Activated T-helper 1 cell treated with anti-CD3 and anti-CD28 coated beads, Interleukin-12 subunit alpha, Interleukin-12 subunit beta, Interleukin-2, Interleukin-4 antibody, amounts not matched to agents 30 ng/mL and 10 ng/mL and 1 ng/mL, durations not matched to agents 14 hours and 24 hours and 36 hours (primary cell): ENCODE measurements around the gene CSF2RB. TPM values are rescaled to one million over a fixed set of nuclear protein-coding genes. Genes with fewer than 3 reads are reported as not detected.
A peak's percentile ranks its signal among the peaks of the same experiment; 100 is the strongest.

Experiments
- DNase-seq: peaks from one replicate; pipeline ENCODE4 v3.0.0; 2021; ENCODE audit warnings: low spot score
- H3K27ac Mint-ChIP-seq: one replicate; pipeline ENCODE4 v1.8.0; 2021; ENCODE audit warnings: mild to moderate bottlenecking, mixed read lengths
- H3K27me3 Mint-ChIP-seq: one replicate; pipeline ENCODE4 v1.8.0; 2022; ENCODE audit warnings: mild to moderate bottlenecking, moderate library complexity, mixed read lengths; ENCODE audit not compliant: insufficient read depth
- H3K36me3 Mint-ChIP-seq: one replicate; pipeline ENCODE4 v1.8.0; 2021; ENCODE audit warnings: low read depth, mixed read lengths
- H3K4me1 Mint-ChIP-seq: one replicate; pipeline ENCODE4 v1.8.0; 2021; ENCODE audit warnings: low read depth, mixed read lengths
- H3K4me3 Mint-ChIP-seq: one replicate; pipeline ENCODE4 v1.8.0; 2021; ENCODE audit warnings: mild to moderate bottlenecking, moderate library complexity, mixed read lengths
- H3K9me3 Mint-ChIP-seq: one replicate; pipeline ENCODE4 v1.8.0; 2021; ENCODE audit warnings: mixed read lengths
- intact Hi-C: fragments of 100-400 bp; cut with micrococcal nuclease; formaldehyde crosslinking; loops from one replicate; pipeline ENCODE4 v1.15.1; 2024
- total RNA-seq: library from RNA; stranded (reverse); gene quantifications from 2 replicates; pipeline ENCODE4 v1.2.3, GENCODE V29; 2022

CSF2RB gene
- total RNA-seq, 1 donor from 2014 or later, result 11.8 TPM

- Mint-ChIP-seq H3K9me3 (no peaks in the 10 kb centered on the region), H3K4me1 (peaks cover 11% of the 10 kb centered on the region), H3K27me3 (peaks cover 6% of the 10 kb centered on the region), H3K36me3 (no peaks in the 10 kb centered on the region), H3K27ac (no peak overlapping the region), H3K4me3 (no peak overlapping the region)
- intact Hi-C loops, result no loop called here
- no peak for DNase-seq
Measured at GRCh38 chr22:36937319-36938027, 24.0 kb downstream of the CSF2RB start.

GRCh38 chr22:36938028-36938425, 24.6 kb downstream of the CSF2RB start:
- Mint-ChIP-seq H3K36me3 (no peaks in the 10 kb centered on the region), H3K27ac (no peak overlapping the region), H3K4me1 (peaks cover 11% of the 10 kb centered on the region), H3K4me3 (no peak overlapping the region), H3K27me3 (peaks cover 6% of the 10 kb centered on the region), H3K9me3 (no peaks in the 10 kb centered on the region)
- DNase-seq, result no peak
- intact Hi-C loops, result no loop called here

GRCh38 chr22:36938886-36939285, 25.5 kb downstream of the CSF2RB start:
- H3K4me3 Mint-ChIP-seq, result no peak overlapping the region
- H3K36me3 Mint-ChIP-seq, result no peaks in the 10 kb centered on the region
- no peaks in the 10 kb centered on the region for H3K9me3 Mint-ChIP-seq
- no peak for DNase-seq
- H3K27ac Mint-ChIP-seq, result no peak overlapping the region
- H3K27me3 Mint-ChIP-seq, result peaks cover 6% of the 10 kb centered on the region
- peaks cover 11% of the 10 kb centered on the region for H3K4me1 Mint-ChIP-seq
- intact Hi-C loops, result no loop called here

- intact Hi-C loops, result no loop called here
- no peak overlapping the region for H3K4me3 Mint-ChIP-seq
- H3K27me3 Mint-ChIP-seq, result peaks cover 6% of the 10 kb centered on the region
- H3K36me3 Mint-ChIP-seq, result no peaks in the 10 kb centered on the region
- no peak overlapping the region for H3K27ac Mint-ChIP-seq
- no peak for DNase-seq
- no peaks in the 10 kb centered on the region for H3K9me3 Mint-ChIP-seq
- peaks cover 11% of the 10 kb centered on the region for H3K4me1 Mint-ChIP-seq
Measured at GRCh38 chr22:36940676-36941075, 27.2 kb downstream of the CSF2RB start.

GRCh38 chr22:36942556-36942955, 29.1 kb downstream of the CSF2RB start:
- Mint-ChIP-seq H3K4me3 (no peak overlapping the region), H3K27me3 (peaks cover 2% of the 10 kb centered on the region), H3K4me1 (peaks cover 11% of the 10 kb centered on the region), H3K36me3 (no peaks in the 10 kb centered on the region), H3K27ac (no peak overlapping the region), H3K9me3 (no peaks in the 10 kb centered on the region)
- no peak for DNase-seq
- intact Hi-C loops, result no loop called here

- Mint-ChIP-seq H3K36me3 (no peaks in the 10 kb centered on the region), H3K4me1 (no peaks in the 10 kb centered on the region), H3K9me3 (no peaks in the 10 kb centered on the region), H3K4me3 (no peak overlapping the region), H3K27me3 (peaks cover 2% of the 10 kb centered on the region), H3K27ac (no peak overlapping the region)
- DNase-seq, result no peak
- intact Hi-C loops, result no loop called here
Measured at GRCh38 chr22:36946421-36947158, 33.2 kb downstream of the CSF2RB start.

GRCh38 chr22:36948273-36949225, 35.1 kb downstream of the CSF2RB start:
- no peaks in the 10 kb centered on the region for H3K27me3 Mint-ChIP-seq
- no peak for DNase-seq
- no peak overlapping the region for H3K4me3 Mint-ChIP-seq
- no peaks in the 10 kb centered on the region for H3K9me3 Mint-ChIP-seq
- H3K4me1 Mint-ChIP-seq, result no peaks in the 10 kb centered on the region
- H3K36me3 Mint-ChIP-seq, result no peaks in the 10 kb centered on the region
- H3K27ac Mint-ChIP-seq, result no peak overlapping the region
- intact Hi-C loops, result no loop called here

GRCh38 chr22:36950797-36951590, 37.6 kb downstream of the CSF2RB start:
- Mint-ChIP-seq H3K27ac (no peak overlapping the region), H3K9me3 (peaks cover 5% of the 10 kb centered on the region), H3K4me1 (peaks cover 8% of the 10 kb centered on the region), H3K4me3 (no peak overlapping the region), H3K36me3 (no peaks in the 10 kb centered on the region), H3K27me3 (peaks cover 2% of the 10 kb centered on the region)
- intact Hi-C loops, result no loop called here
- DNase-seq, result no peak

GRCh38 chr22:36951746-36952145, 38.3 kb downstream of the CSF2RB start:
- Mint-ChIP-seq H3K4me3 (no peak overlapping the region), H3K36me3 (no peaks in the 10 kb centered on the region), H3K9me3 (peaks cover 8% of the 10 kb centered on the region), H3K27me3 (peaks cover 2% of the 10 kb centered on the region), H3K4me1 (peaks cover 8% of the 10 kb centered on the region), H3K27ac (no peak overlapping the region)
- intact Hi-C loops, result no loop called here
- no peak for DNase-seq

GRCh38 chr22:36953239-36954080, 40.0 kb downstream of the CSF2RB start:
- Mint-ChIP-seq H3K4me3 (no peak overlapping the region), H3K9me3 (peaks cover 11% of the 10 kb centered on the region), H3K36me3 (peaks cover 1% of the 10 kb centered on the region), H3K4me1 (peaks cover 8% of the 10 kb centered on the region), H3K27me3 (peaks cover 2% of the 10 kb centered on the region), H3K27ac (no peak overlapping the region)
- intact Hi-C loops, result no loop called here
- no peak for DNase-seq

GRCh38 chr22:36954251-36955014, 41.0 kb downstream of the CSF2RB start:
- H3K9me3 Mint-ChIP-seq, result peaks cover 11% of the 10 kb centered on the region
- no peak for DNase-seq
- H3K4me3 Mint-ChIP-seq, result no peak overlapping the region
- peak overlapping the region; percentile 30 for H3K27ac Mint-ChIP-seq
- intact Hi-C loops, result no loop called here
- H3K36me3 Mint-ChIP-seq, result peaks cover 1% of the 10 kb centered on the region
- H3K4me1 Mint-ChIP-seq, result peaks cover 8% of the 10 kb centered on the region
- peaks cover 2% of the 10 kb centered on the region for H3K27me3 Mint-ChIP-seq
